Adrenal gland (tissue), 5 donors: ENCODE data around the gene SACS.

Experiments used
- CTCF ChIP-seq, 6 experiments: fragments of 450-650 bp in 4 of 6; fragments of 200-600 bp in 2 of 6; sonication (generic) in 1 of 6; IDR thresholded peaks; 1 replicate in 5 of 6; 2 replicates in 1 of 6; pipeline versions ENCODE4 v1.5.1 to v1.8.0; 2016 to 2021; ENCODE audit warnings: antibody characterized with exemption in 6 of 6, mild to moderate bottlenecking in 2 of 6, moderate library complexity in 1 of 6
- POLR2A ChIP-seq, 2 donors: fragments of 450-650 bp; IDR thresholded peaks; one replicate each; pipeline ENCODE4 v1.6.1; 2017; ENCODE audit warnings: antibody characterized with exemption in 2 of 2, mild to moderate bottlenecking in 2 of 2, moderate library complexity in 1 of 2
- donor health status: DM: no; HTN: no; CAD: no.

- TF ChIP-seq POLR2A (IDR thresholded peaks at IDR 0.05) = no peak
- no peak for TF ChIP-seq CTCF (IDR thresholded peaks at IDR 0.05)
Measured at GRCh38 chr13:23421596-23421995, 11.9 kb downstream of the SACS start.
